NT2/D1 (cell line): ENCODE results near the gene NISCH.

Source experiments
- DNase-seq: peaks from one replicate; pipeline ENCODE4 v3.0.0-alpha.2; 2011; ENCODE audit warnings: low read depth, low spot score
- H3K27me3 ChIP-seq: 2 replicates; pipeline ENCODE4 v1.6.0; 2011; ENCODE audit warnings: mild to moderate bottlenecking; ENCODE audit not compliant: insufficient read length, insufficient read depth
- H3K36me3 ChIP-seq: 2 replicates; pipeline ENCODE4 v1.6.1; 2011; ENCODE audit warnings: mild to moderate bottlenecking, low read length, mixed read lengths; ENCODE audit not compliant: insufficient read depth, insufficient read length
- H3K4me1 ChIP-seq: 2 replicates; pipeline ENCODE4 v1.5.1; 2011; ENCODE audit not compliant: insufficient read depth, insufficient read length
- H3K4me3 ChIP-seq: 2 replicates; pipeline ENCODE4 v1.5.1; 2011; ENCODE audit warnings: low read depth; ENCODE audit not compliant: insufficient read length
- H3K9ac ChIP-seq: 2 replicates; pipeline ENCODE4 v1.6.0; 2011; ENCODE audit warnings: low read depth; ENCODE audit not compliant: insufficient read length
- H3K9me3 ChIP-seq: 2 replicates; pipeline ENCODE4 v1.5.1; 2011; ENCODE audit warnings: mild to moderate bottlenecking, low read length; ENCODE audit not compliant: insufficient read depth
- SUZ12 ChIP-seq: IDR thresholded peaks from 2 replicates; pipeline ENCODE4 v1.6.1; 2011; ENCODE audit not compliant: insufficient read length, insufficient read depth; ENCODE audit errors: extremely low read depth
- YY1 ChIP-seq: IDR thresholded peaks from 2 replicates; pipeline ENCODE4 v1.6.1; 2011; ENCODE audit not compliant: insufficient read length, insufficient read depth
- ZNF274 ChIP-seq: IDR thresholded peaks from 2 replicates; pipeline ENCODE4 v1.6.1; 2011; ENCODE audit warnings: mild to moderate bottlenecking, low read depth, low read length

Gene NISCH

GRCh38 chr3:52458031-52458760 is 2.8 kb downstream of the NISCH start:
- Histone ChIP-seq H3K4me1 (peaks cover 19% of the 10 kb centered on the region), H3K27me3 (no peaks in the 10 kb centered on the region), H3K9ac (no peak overlapping the region), H3K9me3 (no peaks in the 10 kb centered on the region), H3K4me3 (no peak overlapping the region), H3K36me3 (peaks cover 60% of the 10 kb centered on the region)
- no peak for TF ChIP-seq YY1
- no peak for TF ChIP-seq SUZ12
- TF ChIP-seq ZNF274, result no peak
- no peak for DNase-seq

GRCh38 chr3:52458770-52459545 is 3.6 kb downstream of the NISCH start:
- H3K36me3 ChIP-seq, result peaks cover 68% of the 10 kb centered on the region

GRCh38 chr3:52461874-52462273 is 6.5 kb downstream of the NISCH start:
- TF ChIP-seq YY1 (no peak), ZNF274 (no peak), SUZ12 (no peak)
- Histone ChIP-seq H3K36me3 (peaks cover 93% of the 10 kb centered on the region), H3K4me1 (peaks cover 15% of the 10 kb centered on the region), H3K9me3 (no peaks in the 10 kb centered on the region), H3K4me3 (no peak overlapping the region), H3K9ac (no peak overlapping the region), H3K27me3 (no peaks in the 10 kb centered on the region)
- no peak for DNase-seq

More at GRCh38 chr3:52458770-52459545, 3.6 kb downstream of the NISCH start:
- DNase-seq, result no peak
- no peaks in the 10 kb centered on the region for H3K9me3 ChIP-seq
- no peak overlapping the region for H3K9ac ChIP-seq
- H3K27me3 ChIP-seq, result no peaks in the 10 kb centered on the region
- no peak overlapping the region for H3K4me3 ChIP-seq
- peaks cover 12% of the 10 kb centered on the region for H3K4me1 ChIP-seq
- TF ChIP-seq YY1 (no peak), ZNF274 (no peak), SUZ12 (no peak)

- H3K36me3 ChIP-seq, result peaks cover 91% of the 10 kb centered on the region
- no peaks in the 10 kb centered on the region for H3K9me3 ChIP-seq
Measured at GRCh38 chr3:52463416-52463815, 8.0 kb downstream of the NISCH start.

GRCh38 chr3:52468336-52468735 is 12.9 kb downstream of the NISCH start:
- Histone ChIP-seq H3K9ac (no peak overlapping the region), H3K4me1 (peaks cover 11% of the 10 kb centered on the region), H3K27me3 (no peaks in the 10 kb centered on the region), H3K9me3 (no peaks in the 10 kb centered on the region), H3K4me3 (no peak overlapping the region), H3K36me3 (peaks cover 89% of the 10 kb centered on the region)
- DNase-seq, result no peak
- TF ChIP-seq ZNF274 (no peak), YY1 (no peak), SUZ12 (no peak)

More at GRCh38 chr3:52463416-52463815, 8.0 kb downstream of the NISCH start:
- H3K27me3 ChIP-seq, result no peaks in the 10 kb centered on the region
- no peak overlapping the region for H3K4me3 ChIP-seq
- TF ChIP-seq ZNF274 (no peak), YY1 (no peak), SUZ12 (no peak)
- H3K4me1 ChIP-seq, result peaks cover 11% of the 10 kb centered on the region
- DNase-seq, result no peak
- no peak overlapping the region for H3K9ac ChIP-seq

- peaks cover 89% of the 10 kb centered on the region for H3K36me3 ChIP-seq
- H3K9ac ChIP-seq, result no peak overlapping the region
- H3K27me3 ChIP-seq, result no peaks in the 10 kb centered on the region
- H3K4me1 ChIP-seq, result peaks cover 11% of the 10 kb centered on the region
- H3K9me3 ChIP-seq, result no peaks in the 10 kb centered on the region
- TF ChIP-seq ZNF274, result no peak
- TF ChIP-seq YY1, result no peak
- TF ChIP-seq SUZ12, result no peak
- H3K4me3 ChIP-seq, result no peak overlapping the region
- no peak for DNase-seq
Measured at GRCh38 chr3:52469001-52469400, 13.6 kb downstream of the NISCH start.

GRCh38 chr3:52470920-52471319 is 15.5 kb downstream of the NISCH start:
- no peak for DNase-seq
- Histone ChIP-seq H3K4me1 (peaks cover 5% of the 10 kb centered on the region), H3K27me3 (no peaks in the 10 kb centered on the region), H3K9ac (peak overlapping the region; percentile 5), H3K4me3 (no peak overlapping the region), H3K36me3 (peaks cover 85% of the 10 kb centered on the region), H3K9me3 (no peaks in the 10 kb centered on the region)
- TF ChIP-seq SUZ12 (no peak), ZNF274 (no peak), YY1 (no peak)
